HepG2 (cell line): Measurements from ENCODE around the gene EIF5. TPM values are rescaled to one million over a fixed set of nuclear protein-coding genes. Genes with fewer than 3 reads are reported as not detected.

ENCODE experiments used
- MED1 ChIP-seq: sonication (generic); formaldehyde crosslinking; IDR thresholded peaks from 2 replicates; pipeline ENCODE4 v1.4.0; 2020; ENCODE audit warnings: missing genetic modification reagents
- MTF2 ChIP-seq: sonication (generic); formaldehyde crosslinking; IDR thresholded peaks from 2 replicates; pipeline ENCODE4 v1.5.0; 2020; ENCODE audit warnings: missing genetic modification reagents, borderline replicate concordance
- RFX1 ChIP-seq: fragments of 450-650 bp; IDR thresholded peaks from 2 replicates; pipeline ENCODE4 v1.6.1; 2017
- RXRA ChIP-seq: sonication (generic); formaldehyde crosslinking; IDR thresholded peaks from 2 replicates; pipeline ENCODE4 v1.5.1; 2020; ENCODE audit warnings: missing genetic modification reagents
- SMAD3 ChIP-seq: sonication (generic); formaldehyde crosslinking; IDR thresholded peaks from 2 replicates; pipeline ENCODE4 v1.4.0; 2020; ENCODE audit warnings: missing genetic modification reagents
- ZBTB1 ChIP-seq: sonication (generic); formaldehyde crosslinking; IDR thresholded peaks from 2 replicates; pipeline ENCODE4 v1.4.0; 2020; ENCODE audit warnings: missing genetic modification reagents, borderline replicate concordance
- ZC3H4 ChIP-seq: sonication (generic); formaldehyde crosslinking; IDR thresholded peaks from 2 replicates; pipeline ENCODE4 v1.4.0; 2020; ENCODE audit warnings: missing genetic modification reagents, borderline replicate concordance
- ZNF446 ChIP-seq: sonication (generic); formaldehyde crosslinking; IDR thresholded peaks from 2 replicates; pipeline ENCODE4 v1.5.0; 2020; ENCODE audit warnings: mild to moderate bottlenecking, missing genetic modification reagents
- ZNF556 ChIP-seq: sonication (generic); formaldehyde crosslinking; IDR thresholded peaks from 2 replicates; pipeline ENCODE4 v1.4.0; 2020; ENCODE audit warnings: mild to moderate bottlenecking, missing genetic modification reagents, borderline replicate concordance
- ZNF841 ChIP-seq: sonication (generic); formaldehyde crosslinking; IDR thresholded peaks from 2 replicates; pipeline ENCODE4 v1.8.1; 2023; ENCODE audit warnings: missing genetic modification reagents, borderline replicate concordance
- polyA plus RNA-seq, 8 experiments: library from polyadenylated mRNA; depleted of rRNA in 3 of 8; stranded (reverse) in 7 of 8; unstranded in 1 of 8; fragments of >200 nt; fragmentation: Illumina TruSeq in 4 of 8; extraction: Trizol in 4 of 8; gene quantifications; 2 replicates each; pipeline versions ENCODE4 v1.2.1 to v1.2.3, GENCODE V29; 2011 to 2016; ENCODE audit warnings: low read depth in 4 of 8, missing spikeins in 1 of 8, mixed read lengths in 1 of 8; ENCODE audit not compliant: insufficient read depth in 1 of 8
- total RNA-seq, 5 experiments: library from RNA; depleted of rRNA; stranded (reverse); fragments of >200 nt; fragmentation: Illumina TruSeq; extraction: Trizol; gene quantifications; 2 replicates each; pipeline ENCODE4 v1.2.3, GENCODE V29; 2016; ENCODE audit warnings: low read depth in 1 of 5
- TF ChIP-seq, protein P1 (sequence below), 2 experiments: IDR thresholded peaks; 2 replicates each; pipeline ENCODE4 v1.6.1; 2011 to 2012; ENCODE audit warnings: low read length in 2 of 2, borderline replicate concordance in 1 of 2, low read depth in 1 of 2, mild to moderate bottlenecking in 1 of 2, moderate library complexity in 1 of 2
- TF ChIP-seq, protein P2 (sequence below): sonication (generic); formaldehyde crosslinking; IDR thresholded peaks from 2 replicates; pipeline ENCODE4 v1.5.1; 2020; ENCODE audit warnings: missing genetic modification reagents, mild to moderate bottlenecking, borderline replicate concordance
- TF ChIP-seq, protein P3 (sequence below): sonication (generic); formaldehyde crosslinking; IDR thresholded peaks from 2 replicates; pipeline ENCODE4 v1.4.0; 2020; ENCODE audit warnings: missing genetic modification reagents
- TF ChIP-seq, protein P4 (sequence below): sonication (generic); formaldehyde crosslinking; IDR thresholded peaks from 2 replicates; pipeline ENCODE4 v1.5.0; 2020; ENCODE audit warnings: missing genetic modification reagents, mild to moderate bottlenecking, borderline replicate concordance
- TF ChIP-seq, protein P5 (sequence below): IDR thresholded peaks from 2 replicates; pipeline ENCODE4 v1.6.1; 2012; ENCODE audit warnings: low read length, improper control_type of control experiment

EIF5 gene
- total and polyA plus RNA-seq, 2 of the 13 experiments (the other 11 are each of a cell fraction or from before 2014, with no cell fraction given), result 189 to 281 TPM

DNA sequence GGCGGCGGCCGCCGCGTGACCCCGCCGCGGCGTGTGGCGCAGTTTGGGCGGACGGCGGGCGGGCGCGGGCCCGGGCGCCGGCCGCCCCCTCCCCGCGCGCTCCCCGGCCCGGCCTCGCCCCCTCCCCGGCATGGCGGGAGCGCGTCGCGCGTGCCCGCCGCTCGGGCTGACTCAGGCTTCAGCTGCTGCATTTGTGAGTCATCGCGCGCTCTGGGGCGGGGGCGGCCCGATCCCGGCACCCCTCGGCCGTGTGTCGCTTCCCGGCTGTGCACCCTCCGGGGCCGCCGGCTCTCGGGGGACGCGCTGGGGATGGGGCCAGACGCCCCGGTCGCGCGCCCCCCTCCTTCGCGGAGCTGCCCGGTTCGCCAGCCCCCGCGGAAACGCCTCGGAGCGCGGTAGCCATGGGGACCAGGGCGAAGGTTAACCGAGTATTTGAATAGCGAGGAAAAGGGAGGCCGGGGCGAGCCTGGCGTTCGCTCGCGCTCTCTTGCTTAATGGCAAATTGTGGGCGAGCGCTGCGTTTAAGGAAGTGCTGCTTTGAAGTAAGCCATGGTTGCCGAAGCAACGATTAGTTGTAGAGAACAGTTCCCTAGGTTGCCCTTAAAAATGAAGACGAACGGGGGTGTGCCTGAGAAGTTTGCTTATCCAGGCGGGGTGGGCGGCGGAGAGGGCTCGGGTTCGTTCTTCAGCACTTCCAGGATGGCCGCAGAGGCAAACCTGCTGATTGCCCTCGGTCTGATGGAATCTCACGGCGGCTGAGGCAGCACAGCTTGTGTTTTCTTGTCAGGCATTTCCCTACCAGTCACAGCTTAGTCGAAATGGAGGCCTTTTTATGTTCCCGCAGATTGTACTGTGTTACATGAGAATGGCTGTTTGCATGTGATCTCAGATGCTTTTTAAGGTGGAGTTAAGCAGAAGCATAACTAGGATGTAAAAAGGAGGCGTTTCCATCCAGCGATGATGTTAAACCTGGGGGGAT, 896 bp downstream of the EIF5 start (continued):
- TF ChIP-seq, protein P1, sequence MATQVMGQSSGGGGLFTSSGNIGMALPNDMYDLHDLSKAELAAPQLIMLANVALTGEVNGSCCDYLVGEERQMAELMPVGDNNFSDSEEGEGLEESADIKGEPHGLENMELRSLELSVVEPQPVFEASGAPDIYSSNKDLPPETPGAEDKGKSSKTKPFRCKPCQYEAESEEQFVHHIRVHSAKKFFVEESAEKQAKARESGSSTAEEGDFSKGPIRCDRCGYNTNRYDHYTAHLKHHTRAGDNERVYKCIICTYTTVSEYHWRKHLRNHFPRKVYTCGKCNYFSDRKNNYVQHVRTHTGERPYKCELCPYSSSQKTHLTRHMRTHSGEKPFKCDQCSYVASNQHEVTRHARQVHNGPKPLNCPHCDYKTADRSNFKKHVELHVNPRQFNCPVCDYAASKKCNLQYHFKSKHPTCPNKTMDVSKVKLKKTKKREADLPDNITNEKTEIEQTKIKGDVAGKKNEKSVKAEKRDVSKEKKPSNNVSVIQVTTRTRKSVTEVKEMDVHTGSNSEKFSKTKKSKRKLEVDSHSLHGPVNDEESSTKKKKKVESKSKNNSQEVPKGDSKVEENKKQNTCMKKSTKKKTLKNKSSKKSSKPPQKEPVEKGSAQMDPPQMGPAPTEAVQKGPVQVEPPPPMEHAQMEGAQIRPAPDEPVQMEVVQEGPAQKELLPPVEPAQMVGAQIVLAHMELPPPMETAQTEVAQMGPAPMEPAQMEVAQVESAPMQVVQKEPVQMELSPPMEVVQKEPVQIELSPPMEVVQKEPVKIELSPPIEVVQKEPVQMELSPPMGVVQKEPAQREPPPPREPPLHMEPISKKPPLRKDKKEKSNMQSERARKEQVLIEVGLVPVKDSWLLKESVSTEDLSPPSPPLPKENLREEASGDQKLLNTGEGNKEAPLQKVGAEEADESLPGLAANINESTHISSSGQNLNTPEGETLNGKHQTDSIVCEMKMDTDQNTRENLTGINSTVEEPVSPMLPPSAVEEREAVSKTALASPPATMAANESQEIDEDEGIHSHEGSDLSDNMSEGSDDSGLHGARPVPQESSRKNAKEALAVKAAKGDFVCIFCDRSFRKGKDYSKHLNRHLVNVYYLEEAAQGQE (IDR thresholded peaks at IDR 0.05; ENCODE audit: borderline replicate concordance in 1 of 2, low read depth in 1 of 2, low read length in 2 of 2), result no peak
- TF ChIP-seq ZC3H4 (CRISPR knock-in tag), result no peak
- TF ChIP-seq, protein P2, sequence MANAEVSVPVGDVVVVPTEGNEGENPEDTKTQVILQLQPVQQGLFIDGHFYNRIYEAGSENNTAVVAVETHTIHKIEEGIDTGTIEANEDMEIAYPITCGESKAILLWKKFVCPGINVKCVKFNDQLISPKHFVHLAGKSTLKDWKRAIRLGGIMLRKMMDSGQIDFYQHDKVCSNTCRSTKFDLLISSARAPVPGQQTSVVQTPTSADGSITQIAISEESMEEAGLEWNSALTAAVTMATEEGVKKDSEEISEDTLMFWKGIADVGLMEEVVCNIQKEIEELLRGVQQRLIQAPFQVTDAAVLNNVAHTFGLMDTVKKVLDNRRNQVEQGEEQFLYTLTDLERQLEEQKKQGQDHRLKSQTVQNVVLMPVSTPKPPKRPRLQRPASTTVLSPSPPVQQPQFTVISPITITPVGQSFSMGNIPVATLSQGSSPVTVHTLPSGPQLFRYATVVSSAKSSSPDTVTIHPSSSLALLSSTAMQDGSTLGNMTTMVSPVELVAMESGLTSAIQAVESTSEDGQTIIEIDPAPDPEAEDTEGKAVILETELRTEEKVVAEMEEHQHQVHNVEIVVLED, result no peak
- TF ChIP-seq, protein P3, sequence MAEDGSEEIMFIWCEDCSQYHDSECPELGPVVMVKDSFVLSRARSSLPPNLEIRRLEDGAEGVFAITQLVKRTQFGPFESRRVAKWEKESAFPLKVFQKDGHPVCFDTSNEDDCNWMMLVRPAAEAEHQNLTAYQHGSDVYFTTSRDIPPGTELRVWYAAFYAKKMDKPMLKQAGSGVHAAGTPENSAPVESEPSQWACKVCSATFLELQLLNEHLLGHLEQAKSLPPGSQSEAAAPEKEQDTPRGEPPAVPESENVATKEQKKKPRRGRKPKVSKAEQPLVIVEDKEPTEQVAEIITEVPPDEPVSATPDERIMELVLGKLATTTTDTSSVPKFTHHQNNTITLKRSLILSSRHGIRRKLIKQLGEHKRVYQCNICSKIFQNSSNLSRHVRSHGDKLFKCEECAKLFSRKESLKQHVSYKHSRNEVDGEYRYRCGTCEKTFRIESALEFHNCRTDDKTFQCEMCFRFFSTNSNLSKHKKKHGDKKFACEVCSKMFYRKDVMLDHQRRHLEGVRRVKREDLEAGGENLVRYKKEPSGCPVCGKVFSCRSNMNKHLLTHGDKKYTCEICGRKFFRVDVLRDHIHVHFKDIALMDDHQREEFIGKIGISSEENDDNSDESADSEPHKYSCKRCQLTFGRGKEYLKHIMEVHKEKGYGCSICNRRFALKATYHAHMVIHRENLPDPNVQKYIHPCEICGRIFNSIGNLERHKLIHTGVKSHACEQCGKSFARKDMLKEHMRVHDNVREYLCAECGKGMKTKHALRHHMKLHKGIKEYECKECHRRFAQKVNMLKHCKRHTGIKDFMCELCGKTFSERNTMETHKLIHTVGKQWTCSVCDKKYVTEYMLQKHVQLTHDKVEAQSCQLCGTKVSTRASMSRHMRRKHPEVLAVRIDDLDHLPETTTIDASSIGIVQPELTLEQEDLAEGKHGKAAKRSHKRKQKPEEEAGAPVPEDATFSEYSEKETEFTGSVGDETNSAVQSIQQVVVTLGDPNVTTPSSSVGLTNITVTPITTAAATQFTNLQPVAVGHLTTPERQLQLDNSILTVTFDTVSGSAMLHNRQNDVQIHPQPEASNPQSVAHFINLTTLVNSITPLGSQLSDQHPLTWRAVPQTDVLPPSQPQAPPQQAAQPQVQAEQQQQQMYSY (CRISPR knock-in tag), result no peak
- 0 out of 2 replicates have a peak, but pooled peaks have one; percentile 47 for TF ChIP-seq MTF2 (CRISPR knock-in tag)
- no peak for TF ChIP-seq SMAD3 (CRISPR knock-in tag)
- TF ChIP-seq ZNF446 (CRISPR knock-in tag), result no peak
- no peak for TF ChIP-seq ZBTB1 (CRISPR knock-in tag)
- no peak; the same call in 1 of the 2 replicates for TF ChIP-seq RXRA (CRISPR knock-in tag)
- no peak for TF ChIP-seq ZNF841 (CRISPR knock-in tag)
- peak; percentile 83 for TF ChIP-seq RFX1
- TF ChIP-seq ZNF556 (CRISPR knock-in tag), result no peak
- TF ChIP-seq, protein P4, sequence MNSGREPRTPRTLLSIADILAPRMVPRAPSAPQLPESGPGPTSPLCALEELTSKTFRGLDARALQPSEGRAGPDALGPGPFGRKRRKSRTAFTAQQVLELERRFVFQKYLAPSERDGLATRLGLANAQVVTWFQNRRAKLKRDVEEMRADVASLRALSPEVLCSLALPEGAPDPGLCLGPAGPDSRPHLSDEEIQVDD (CRISPR knock-in tag), result no peak
- TF ChIP-seq, protein P5, sequence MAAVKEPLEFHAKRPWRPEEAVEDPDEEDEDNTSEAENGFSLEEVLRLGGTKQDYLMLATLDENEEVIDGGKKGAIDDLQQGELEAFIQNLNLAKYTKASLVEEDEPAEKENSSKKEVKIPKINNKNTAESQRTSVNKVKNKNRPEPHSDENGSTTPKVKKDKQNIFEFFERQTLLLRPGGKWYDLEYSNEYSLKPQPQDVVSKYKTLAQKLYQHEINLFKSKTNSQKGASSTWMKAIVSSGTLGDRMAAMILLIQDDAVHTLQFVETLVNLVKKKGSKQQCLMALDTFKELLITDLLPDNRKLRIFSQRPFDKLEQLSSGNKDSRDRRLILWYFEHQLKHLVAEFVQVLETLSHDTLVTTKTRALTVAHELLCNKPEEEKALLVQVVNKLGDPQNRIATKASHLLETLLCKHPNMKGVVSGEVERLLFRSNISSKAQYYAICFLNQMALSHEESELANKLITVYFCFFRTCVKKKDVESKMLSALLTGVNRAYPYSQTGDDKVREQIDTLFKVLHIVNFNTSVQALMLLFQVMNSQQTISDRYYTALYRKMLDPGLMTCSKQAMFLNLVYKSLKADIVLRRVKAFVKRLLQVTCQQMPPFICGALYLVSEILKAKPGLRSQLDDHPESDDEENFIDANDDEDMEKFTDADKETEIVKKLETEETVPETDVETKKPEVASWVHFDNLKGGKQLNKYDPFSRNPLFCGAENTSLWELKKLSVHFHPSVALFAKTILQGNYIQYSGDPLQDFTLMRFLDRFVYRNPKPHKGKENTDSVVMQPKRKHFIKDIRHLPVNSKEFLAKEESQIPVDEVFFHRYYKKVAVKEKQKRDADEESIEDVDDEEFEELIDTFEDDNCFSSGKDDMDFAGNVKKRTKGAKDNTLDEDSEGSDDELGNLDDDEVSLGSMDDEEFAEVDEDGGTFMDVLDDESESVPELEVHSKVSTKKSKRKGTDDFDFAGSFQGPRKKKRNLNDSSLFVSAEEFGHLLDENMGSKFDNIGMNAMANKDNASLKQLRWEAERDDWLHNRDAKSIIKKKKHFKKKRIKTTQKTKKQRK, result no peak
- no peak for TF ChIP-seq MED1
